DND-41 (cell line): ENCODE data around the gene TMX4.

ENCODE experiments used
- ATAC-seq: fragments of 200-7000 bp; cut with Tn5 transposase; 3 replicates; pipeline ENCODE4 v1.9.1; 2021; ENCODE audit warnings: low read depth; ENCODE audit not compliant: insufficient read depth
- DNase-seq: peaks from one replicate; pipeline ENCODE4 v3.0.0-alpha.2; 2020
- H2AFZ ChIP-seq: 2 replicates; pipeline ENCODE4 v1.6.0; 2012; ENCODE audit warnings: low read depth, low read length
- H3K27ac ChIP-seq: 2 replicates; pipeline ENCODE4 v1.5.1; 2012; ENCODE audit warnings: low read length, inconsistent platforms
- H3K27me3 ChIP-seq: fragments of 200-600 bp; sonication (generic); 2 replicates; pipeline ENCODE4 v1.6.0; 2012; ENCODE audit warnings: low read length, mild to moderate bottlenecking, inconsistent platforms; ENCODE audit not compliant: insufficient read depth, poor library complexity
- H3K36me3 ChIP-seq: 2 replicates; pipeline ENCODE4 v1.5.1; 2012; ENCODE audit warnings: low read length, inconsistent platforms; ENCODE audit not compliant: insufficient read depth
- H3K4me1 ChIP-seq: 2 replicates; pipeline ENCODE4 v1.5.1; 2012; ENCODE audit warnings: mild to moderate bottlenecking, low read length; ENCODE audit not compliant: insufficient read depth
- H3K4me2 ChIP-seq: 2 replicates; pipeline ENCODE4 v1.6.0; 2012; ENCODE audit warnings: mild to moderate bottlenecking, moderate library complexity, low read length, inconsistent platforms; ENCODE audit not compliant: insufficient read depth
- H3K4me3 ChIP-seq, 2 experiments: fragments of 200-600 bp in 1 of 2; shearing (Covaris generic) in 1 of 2; 2 replicates each; pipeline ENCODE4 v1.5.1; 2012 to 2016; ENCODE audit warnings: inconsistent platforms in 2 of 2, low read length in 2 of 2, mild to moderate bottlenecking in 2 of 2, low read depth in 1 of 2, moderate library complexity in 1 of 2
- H3K79me2 ChIP-seq: 2 replicates; pipeline ENCODE4 v1.6.0; 2012; ENCODE audit warnings: low read length, inconsistent platforms; ENCODE audit not compliant: insufficient read depth
- H3K9ac ChIP-seq: 2 replicates; pipeline ENCODE4 v1.6.0; 2012; ENCODE audit warnings: low read depth, mild to moderate bottlenecking, inconsistent platforms, low read length, moderate library complexity
- H3K9me3 ChIP-seq: 2 replicates; pipeline ENCODE4 v1.5.1; 2012; ENCODE audit warnings: low read length, moderate library complexity, mild to moderate bottlenecking, inconsistent platforms; ENCODE audit not compliant: insufficient read depth, severe bottlenecking
- H4K20me1 ChIP-seq: 2 replicates; pipeline ENCODE4 v1.6.0; 2012; ENCODE audit warnings: low read length; ENCODE audit not compliant: insufficient read depth
- EZH2 ChIP-seq: IDR thresholded peaks from 3 replicates; pipeline ENCODE4 v1.6.1; 2012; ENCODE audit warnings: borderline replicate concordance, low read depth, mild to moderate bottlenecking, moderate library complexity, low read length, inconsistent platforms; ENCODE audit not compliant: severe bottlenecking
- TF ChIP-seq, protein P1 (sequence below): IDR thresholded peaks from 2 replicates; pipeline ENCODE4 v1.5.1; 2012; ENCODE audit warnings: borderline replicate concordance, low read length, moderate library complexity, mild to moderate bottlenecking; ENCODE audit not compliant: poor library complexity, severe bottlenecking; ENCODE audit errors: extremely low read depth

Gene TMX4

GRCh38 chr20:7937328-7937727, 82.2 kb downstream of the TMX4 start:
- H3K27ac ChIP-seq, result no peak overlapping the region
- H3K9me3 ChIP-seq, result no peaks in the 10 kb centered on the region
- no peak overlapping the region for H3K4me2 ChIP-seq
- no peak overlapping the region for H2AFZ ChIP-seq
- H3K79me2 ChIP-seq, result no peaks in the 10 kb centered on the region
- TF ChIP-seq EZH2, result no peak
- TF ChIP-seq, protein P1, sequence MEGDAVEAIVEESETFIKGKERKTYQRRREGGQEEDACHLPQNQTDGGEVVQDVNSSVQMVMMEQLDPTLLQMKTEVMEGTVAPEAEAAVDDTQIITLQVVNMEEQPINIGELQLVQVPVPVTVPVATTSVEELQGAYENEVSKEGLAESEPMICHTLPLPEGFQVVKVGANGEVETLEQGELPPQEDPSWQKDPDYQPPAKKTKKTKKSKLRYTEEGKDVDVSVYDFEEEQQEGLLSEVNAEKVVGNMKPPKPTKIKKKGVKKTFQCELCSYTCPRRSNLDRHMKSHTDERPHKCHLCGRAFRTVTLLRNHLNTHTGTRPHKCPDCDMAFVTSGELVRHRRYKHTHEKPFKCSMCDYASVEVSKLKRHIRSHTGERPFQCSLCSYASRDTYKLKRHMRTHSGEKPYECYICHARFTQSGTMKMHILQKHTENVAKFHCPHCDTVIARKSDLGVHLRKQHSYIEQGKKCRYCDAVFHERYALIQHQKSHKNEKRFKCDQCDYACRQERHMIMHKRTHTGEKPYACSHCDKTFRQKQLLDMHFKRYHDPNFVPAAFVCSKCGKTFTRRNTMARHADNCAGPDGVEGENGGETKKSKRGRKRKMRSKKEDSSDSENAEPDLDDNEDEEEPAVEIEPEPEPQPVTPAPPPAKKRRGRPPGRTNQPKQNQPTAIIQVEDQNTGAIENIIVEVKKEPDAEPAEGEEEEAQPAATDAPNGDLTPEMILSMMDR, result peak; percentile 26
- no peak overlapping the region for H3K4me3 ChIP-seq
- H3K4me1 ChIP-seq, result no peaks in the 10 kb centered on the region
- H4K20me1 ChIP-seq, result no peaks in the 10 kb centered on the region
- no peaks in the 10 kb centered on the region for H3K36me3 ChIP-seq
- peaks cover 5% of the 10 kb centered on the region for H3K27me3 ChIP-seq
- DNase-seq, result no peak
- no peak for ATAC-seq
- no peak overlapping the region for H3K9ac ChIP-seq

DNA sequence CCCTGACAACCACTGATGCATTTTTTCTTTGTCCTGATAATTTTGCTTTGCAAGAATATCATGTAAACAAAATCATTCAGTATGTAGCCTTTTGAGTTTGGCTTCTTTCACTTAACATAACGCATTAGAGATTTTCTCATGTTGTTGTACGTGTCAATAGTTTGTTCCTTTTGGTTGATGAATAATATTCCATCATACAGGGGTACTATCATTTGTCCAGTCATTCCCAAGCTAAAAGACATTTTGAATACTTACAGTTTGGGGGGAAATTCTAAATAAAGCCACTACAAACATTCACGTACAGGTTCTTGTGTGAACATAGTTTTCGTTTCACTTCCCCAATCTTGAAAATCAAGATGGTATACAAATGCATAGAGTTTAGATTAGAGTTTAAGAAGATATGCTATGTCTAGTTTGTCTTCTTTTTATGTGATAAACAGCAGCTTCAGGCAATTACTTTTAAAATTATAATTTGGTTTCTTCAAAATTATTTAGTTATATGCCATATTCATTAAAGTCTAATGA, 84.5 kb downstream of the TMX4 start:
- Histone ChIP-seq H3K36me3 (no peaks in the 10 kb centered on the region), H3K9me3 (no peaks in the 10 kb centered on the region), H4K20me1 (no peaks in the 10 kb centered on the region), H3K27ac (no peak overlapping the region), H3K4me2 (no peak overlapping the region), H3K27me3 (peaks cover 20% of the 10 kb centered on the region), H2AFZ (no peak overlapping the region), H3K4me3 (no peak overlapping the region), H3K4me1 (no peaks in the 10 kb centered on the region), H3K9ac (no peak overlapping the region), H3K79me2 (no peaks in the 10 kb centered on the region)
- DNase-seq, result no peak
- TF ChIP-seq EZH2, result no peak
- TF ChIP-seq, protein P1, result no peak
- ATAC-seq, result no peak

DNA sequence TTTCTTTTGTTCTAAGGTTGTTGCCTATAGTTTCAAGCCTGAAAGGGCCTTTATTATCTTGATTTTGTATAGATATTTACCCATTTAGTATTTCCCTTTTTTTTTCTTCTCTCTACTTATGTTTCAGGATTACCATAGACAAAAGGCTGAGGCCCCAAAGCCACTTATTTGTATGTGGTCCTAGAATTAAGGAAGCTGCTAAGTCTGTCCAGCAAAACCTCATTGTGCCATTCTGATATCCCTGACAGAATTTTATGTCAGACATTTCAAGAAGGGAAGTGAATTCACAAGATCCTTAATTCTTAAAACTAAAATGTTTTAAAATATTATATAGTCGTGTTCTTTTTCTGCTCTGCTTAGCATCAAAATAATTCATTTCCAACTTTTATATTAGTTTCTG, 86.2 kb downstream of the TMX4 start:
- ATAC-seq, result no peak
- Histone ChIP-seq H3K4me1 (no peaks in the 10 kb centered on the region), H3K27ac (no peak overlapping the region)

More for the DNA sequence above, 86.2 kb downstream of the TMX4 start:
- TF ChIP-seq, protein P1, result no peak
- TF ChIP-seq EZH2, result no peak
- no peak overlapping the region for H3K4me2 ChIP-seq
- H3K27me3 ChIP-seq, result peaks cover 26% of the 10 kb centered on the region
- no peak for DNase-seq
- no peak overlapping the region for H3K4me3 ChIP-seq
- H3K9me3 ChIP-seq, result no peaks in the 10 kb centered on the region
- no peak overlapping the region for H2AFZ ChIP-seq
- H3K79me2 ChIP-seq, result no peaks in the 10 kb centered on the region
- H3K36me3 ChIP-seq, result no peaks in the 10 kb centered on the region
- H3K9ac ChIP-seq, result no peak overlapping the region
- H4K20me1 ChIP-seq, result no peaks in the 10 kb centered on the region
